ENCODE measurements around the gene RFC1.

- TF ChIP-seq CTCF (IDR thresholded peaks at IDR 0.05; ENCODE audit: borderline replicate concordance, extremely low read depth, low read length, poor library complexity, severe bottlenecking) (no peak), EZH2 (IDR thresholded peaks at IDR 0.05; ENCODE audit: borderline replicate concordance, low read depth, low read length, severe bottlenecking) (no peak)
Measured at GRCh38 chr4:39367166-39367565, 1.0 kb upstream of the RFC1 start.

Measured in DND-41 (cell line).